MM.1S (cell line): Measurements from ENCODE around the gene TRIM7.

Experiments
- EZH2phosphoT487 ChIP-seq: fragments of 300-600 bp; sonication (generic); IDR thresholded peaks from 2 replicates; pipeline ENCODE4 v1.6.1; 2018; ENCODE audit warnings: antibody characterized with exemption, low read length
- TF ChIP-seq, protein P1 (sequence below): fragments of 300-600 bp; sonication (generic); IDR thresholded peaks from 2 replicates; pipeline ENCODE4 v1.5.1; 2016; ENCODE audit warnings: antibody characterized with exemption, low read length, mixed read lengths

DNA sequence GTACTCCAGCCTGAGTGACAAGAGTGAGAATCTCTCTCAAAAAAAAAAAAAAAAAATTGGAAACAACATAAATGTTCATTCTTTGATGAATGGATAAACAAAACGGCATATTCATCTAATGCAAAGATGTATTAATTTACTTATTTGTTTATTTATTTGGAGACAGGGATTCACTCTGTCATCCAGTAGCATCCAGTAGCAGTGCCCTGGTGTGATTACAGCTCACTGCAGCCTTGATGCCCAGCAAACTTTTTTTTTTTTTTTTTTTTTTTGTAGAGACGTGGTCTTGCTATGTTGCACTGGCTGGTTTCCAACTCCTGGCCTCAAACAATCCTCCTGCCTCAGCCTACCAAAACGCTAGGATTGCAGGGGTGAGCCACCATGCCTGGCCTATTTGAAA lies 33.2 kb downstream of the TRIM7 start:
- TF ChIP-seq, protein P1, sequence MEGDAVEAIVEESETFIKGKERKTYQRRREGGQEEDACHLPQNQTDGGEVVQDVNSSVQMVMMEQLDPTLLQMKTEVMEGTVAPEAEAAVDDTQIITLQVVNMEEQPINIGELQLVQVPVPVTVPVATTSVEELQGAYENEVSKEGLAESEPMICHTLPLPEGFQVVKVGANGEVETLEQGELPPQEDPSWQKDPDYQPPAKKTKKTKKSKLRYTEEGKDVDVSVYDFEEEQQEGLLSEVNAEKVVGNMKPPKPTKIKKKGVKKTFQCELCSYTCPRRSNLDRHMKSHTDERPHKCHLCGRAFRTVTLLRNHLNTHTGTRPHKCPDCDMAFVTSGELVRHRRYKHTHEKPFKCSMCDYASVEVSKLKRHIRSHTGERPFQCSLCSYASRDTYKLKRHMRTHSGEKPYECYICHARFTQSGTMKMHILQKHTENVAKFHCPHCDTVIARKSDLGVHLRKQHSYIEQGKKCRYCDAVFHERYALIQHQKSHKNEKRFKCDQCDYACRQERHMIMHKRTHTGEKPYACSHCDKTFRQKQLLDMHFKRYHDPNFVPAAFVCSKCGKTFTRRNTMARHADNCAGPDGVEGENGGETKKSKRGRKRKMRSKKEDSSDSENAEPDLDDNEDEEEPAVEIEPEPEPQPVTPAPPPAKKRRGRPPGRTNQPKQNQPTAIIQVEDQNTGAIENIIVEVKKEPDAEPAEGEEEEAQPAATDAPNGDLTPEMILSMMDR: no peak
- no peak for TF ChIP-seq EZH2phosphoT487
